A549 treated with AZD9567 at 1 μM for 4 hours (cell line): ENCODE results near the gene FRG2C. TPM values are rescaled to one million over a fixed set of nuclear protein-coding genes. Genes with fewer than 3 reads are reported as not detected.

ENCODE experiments used
- total RNA-seq: library from RNA; stranded (reverse); fragments of 200-300 nt; extraction: Qiagen RNA extraction; gene quantifications from 5 replicates; pipeline ENCODE4 v1.2.3, GENCODE V29; 2022; ENCODE audit not compliant: insufficient read depth

FRG2C gene
- 0.03 TPM in 2 of 5 replicates, not detected in the others for total RNA-seq

DNA sequence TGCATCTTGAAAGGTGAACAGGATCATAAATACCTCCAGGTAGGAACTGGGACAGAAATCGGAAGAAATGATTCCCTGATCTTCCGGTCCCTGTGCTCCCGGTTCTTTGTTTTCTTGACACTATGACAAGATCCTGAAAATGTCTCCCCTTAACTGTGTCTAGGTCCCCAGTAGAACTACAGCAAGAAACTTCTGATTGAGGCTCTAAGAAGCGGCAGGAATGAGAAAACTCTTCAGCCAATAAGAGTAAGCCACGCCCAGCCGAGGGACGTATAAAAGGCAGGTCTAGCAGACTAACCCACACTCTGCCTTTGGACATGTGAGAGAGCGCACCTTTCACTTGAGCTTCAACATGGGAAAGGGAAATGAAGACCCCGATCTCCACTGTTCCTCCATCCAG lies at the start of gene FRG2C:
Gene FRG2C (plus strand): TSS at position 301 of the 400 bp plus-strand sequence. CDS start 52 bp downstream, at position 353.

Other genes starting within 250 kb of the FRG2C start
- 1.5 to 3.2 TPM (median 2.6 TPM) in 5 replicates for gene ZNF717, start 121.2 kb downstream of the FRG2C start, total RNA-seq